H1 (cell line): ENCODE data around the gene MACROD2.

Experiments used
- POLR2A ChIP-seq, 2 experiments: IDR thresholded peaks; 1 replicate in 1 of 2; 2 replicates in 1 of 2; pipeline ENCODE4 v1.6.1; 2011; ENCODE audit warnings: low read depth in 2 of 2, low read length in 2 of 2, mild to moderate bottlenecking in 2 of 2; ENCODE audit errors: control extremely low read depth in 1 of 2
- RAD21 ChIP-seq, 2 experiments: IDR thresholded peaks in 1 of 2; conservative IDR thresholded peaks in 1 of 2; 2 replicates each; pipeline ENCODE4 v1.6.1; 2011; ENCODE audit warnings: low read depth in 2 of 2, low read length in 2 of 2, improper control_type of control experiment in 1 of 2, inconsistent platforms in 1 of 2, mild to moderate bottlenecking in 1 of 2, moderate library complexity in 1 of 2
- TF ChIP-seq, protein P1 (sequence below), 3 experiments: IDR thresholded peaks; 1 replicate in 2 of 3; 2 replicates in 1 of 3; pipeline versions ENCODE4 v1.5.1 to v1.6.1; 2011; ENCODE audit warnings: low read length in 3 of 3, mild to moderate bottlenecking in 3 of 3, inconsistent platforms in 2 of 3, low read depth in 1 of 3, moderate library complexity in 1 of 3; ENCODE audit not compliant: insufficient read depth in 1 of 3; ENCODE audit errors: control extremely low read depth in 1 of 3

DNA sequence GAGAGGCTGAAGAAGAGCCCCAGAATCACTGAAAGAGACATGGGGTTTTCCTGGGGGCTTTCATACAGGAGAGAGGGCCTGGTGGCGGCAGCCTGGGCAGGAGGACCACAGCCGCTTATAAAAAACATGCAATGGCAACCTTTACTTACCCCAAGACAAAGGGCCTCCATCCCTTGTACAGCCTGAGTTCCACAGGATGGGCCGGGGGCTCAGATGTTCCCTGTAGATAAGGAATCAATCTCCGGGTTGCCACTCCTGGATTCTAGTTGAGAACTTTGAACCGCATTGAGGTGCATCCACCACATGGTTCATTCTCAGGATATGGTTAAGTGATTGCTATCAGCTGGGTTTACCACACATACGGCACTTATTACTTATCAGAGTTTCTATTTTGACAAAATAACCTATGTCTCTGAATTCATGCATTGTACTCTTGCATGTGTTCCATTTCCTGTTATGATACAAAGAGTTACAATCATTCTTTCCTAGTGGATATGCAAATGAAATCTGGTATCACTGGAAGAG, 1900.3 kb downstream of the MACROD2 start:
- TF ChIP-seq, protein P1, sequence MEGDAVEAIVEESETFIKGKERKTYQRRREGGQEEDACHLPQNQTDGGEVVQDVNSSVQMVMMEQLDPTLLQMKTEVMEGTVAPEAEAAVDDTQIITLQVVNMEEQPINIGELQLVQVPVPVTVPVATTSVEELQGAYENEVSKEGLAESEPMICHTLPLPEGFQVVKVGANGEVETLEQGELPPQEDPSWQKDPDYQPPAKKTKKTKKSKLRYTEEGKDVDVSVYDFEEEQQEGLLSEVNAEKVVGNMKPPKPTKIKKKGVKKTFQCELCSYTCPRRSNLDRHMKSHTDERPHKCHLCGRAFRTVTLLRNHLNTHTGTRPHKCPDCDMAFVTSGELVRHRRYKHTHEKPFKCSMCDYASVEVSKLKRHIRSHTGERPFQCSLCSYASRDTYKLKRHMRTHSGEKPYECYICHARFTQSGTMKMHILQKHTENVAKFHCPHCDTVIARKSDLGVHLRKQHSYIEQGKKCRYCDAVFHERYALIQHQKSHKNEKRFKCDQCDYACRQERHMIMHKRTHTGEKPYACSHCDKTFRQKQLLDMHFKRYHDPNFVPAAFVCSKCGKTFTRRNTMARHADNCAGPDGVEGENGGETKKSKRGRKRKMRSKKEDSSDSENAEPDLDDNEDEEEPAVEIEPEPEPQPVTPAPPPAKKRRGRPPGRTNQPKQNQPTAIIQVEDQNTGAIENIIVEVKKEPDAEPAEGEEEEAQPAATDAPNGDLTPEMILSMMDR (IDR thresholded peaks at IDR 0.05; ENCODE audit: control extremely low read depth in 1 of 3, insufficient read depth in 1 of 3, low read depth in 1 of 3, low read length in 3 of 3): no peak
- TF ChIP-seq POLR2A (IDR thresholded peaks at IDR 0.05; ENCODE audit: control extremely low read depth in 1 of 2, low read depth in 2 of 2, low read length in 2 of 2): no peak
- no peak for TF ChIP-seq RAD21 (IDR thresholded peaks at IDR 0.05 in 1 of 2, conservative IDR thresholded peaks at IDR 0.05 in 1 of 2; ENCODE audit: low read depth in 2 of 2, low read length in 2 of 2)
